OCI-LY3 (cell line): ENCODE results near the gene SREBF1.

ENCODE experiments used
- EZH2phosphoT487 ChIP-seq: fragments of 200-600 bp; shearing (Covaris generic); IDR thresholded peaks from 2 replicates; pipeline ENCODE4 v1.6.1; 2018; ENCODE audit warnings: antibody characterized with exemption, mixed run types, low read depth
- TF ChIP-seq, protein P1 (sequence below): fragments of 200-600, 300-600 bp; sonication (generic); IDR thresholded peaks from 2 replicates; pipeline ENCODE4 v1.5.1; 2014; ENCODE audit warnings: antibody characterized with exemption, low read length, low read depth

DNA sequence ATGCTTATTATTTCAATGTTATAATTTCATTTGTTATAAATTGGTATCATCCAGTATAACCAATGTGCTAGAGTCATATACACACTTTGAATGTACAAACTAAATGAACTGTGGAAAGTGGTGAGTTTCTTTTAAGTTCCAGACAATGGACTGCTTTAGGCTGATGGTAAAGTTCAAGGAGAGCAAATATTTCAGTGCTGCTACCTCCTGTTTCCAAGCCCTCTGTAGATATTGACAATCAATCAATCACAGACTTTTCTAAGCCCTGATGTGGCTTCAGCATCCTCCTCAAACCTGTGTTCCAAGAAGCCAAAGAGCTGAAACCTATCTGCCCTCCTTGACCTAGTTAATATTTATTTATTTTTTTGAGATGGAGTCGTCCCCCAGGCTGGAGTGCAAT is 28.2 kb upstream of the SREBF1 start:
- TF ChIP-seq, protein P1, sequence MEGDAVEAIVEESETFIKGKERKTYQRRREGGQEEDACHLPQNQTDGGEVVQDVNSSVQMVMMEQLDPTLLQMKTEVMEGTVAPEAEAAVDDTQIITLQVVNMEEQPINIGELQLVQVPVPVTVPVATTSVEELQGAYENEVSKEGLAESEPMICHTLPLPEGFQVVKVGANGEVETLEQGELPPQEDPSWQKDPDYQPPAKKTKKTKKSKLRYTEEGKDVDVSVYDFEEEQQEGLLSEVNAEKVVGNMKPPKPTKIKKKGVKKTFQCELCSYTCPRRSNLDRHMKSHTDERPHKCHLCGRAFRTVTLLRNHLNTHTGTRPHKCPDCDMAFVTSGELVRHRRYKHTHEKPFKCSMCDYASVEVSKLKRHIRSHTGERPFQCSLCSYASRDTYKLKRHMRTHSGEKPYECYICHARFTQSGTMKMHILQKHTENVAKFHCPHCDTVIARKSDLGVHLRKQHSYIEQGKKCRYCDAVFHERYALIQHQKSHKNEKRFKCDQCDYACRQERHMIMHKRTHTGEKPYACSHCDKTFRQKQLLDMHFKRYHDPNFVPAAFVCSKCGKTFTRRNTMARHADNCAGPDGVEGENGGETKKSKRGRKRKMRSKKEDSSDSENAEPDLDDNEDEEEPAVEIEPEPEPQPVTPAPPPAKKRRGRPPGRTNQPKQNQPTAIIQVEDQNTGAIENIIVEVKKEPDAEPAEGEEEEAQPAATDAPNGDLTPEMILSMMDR, result no peak
- no peak for TF ChIP-seq EZH2phosphoT487
